H1 (cell line): ENCODE data around the gene HES5. TPM values are rescaled to one million over a fixed set of nuclear protein-coding genes. Genes with fewer than 3 reads are reported as not detected.

Experiments used
- CHD2 ChIP-seq: IDR thresholded peaks from 2 replicates; pipeline ENCODE4 v1.6.1; 2012; ENCODE audit warnings: low read length, improper control_type of control experiment
- HDAC2 ChIP-seq, 2 experiments: fragments of 300-600 bp in 1 of 2; sonication (generic) in 1 of 2; IDR thresholded peaks; 2 replicates each; pipeline ENCODE4 v1.6.1; 2011 to 2012; ENCODE audit warnings: low read depth in 2 of 2, low read length in 2 of 2, mild to moderate bottlenecking in 2 of 2, moderate library complexity in 2 of 2, borderline replicate concordance in 1 of 2, inconsistent platforms in 1 of 2
- SIN3A ChIP-seq, 2 experiments: IDR thresholded peaks in 1 of 2; conservative IDR thresholded peaks in 1 of 2; 2 replicates each; pipeline ENCODE4 v1.6.1; 2011 to 2012; ENCODE audit warnings: low read length in 2 of 2, improper control_type of control experiment in 1 of 2, low read depth in 1 of 2, mild to moderate bottlenecking in 1 of 2
- polyA plus RNA-seq, 7 experiments: library from polyadenylated mRNA; depleted of rRNA in 3 of 7; stranded (reverse) in 5 of 7; unstranded in 2 of 7; fragments of >200 nt in 5 of 7; fragments of 200-250 nt in 2 of 7; gene quantifications; 1 replicate in 5 of 7; 2 replicates in 1 of 7; 4 replicates in 1 of 7; pipeline versions ENCODE4 v1.2.1 to v1.2.3, GENCODE V29; 2011 to 2013; ENCODE audit warnings: missing spikeins in 2 of 7, mixed read lengths in 2 of 7
- total RNA-seq: library from RNA; stranded (reverse); fragmentation: NEBNext Ultra II Directional; extraction: Animal tissue kit (Norgen Biotek cat#: 25700); gene quantifications from 2 replicates; pipeline ENCODE4 v1.2.1, GENCODE V29; 2021
- TF ChIP-seq, protein P1 (sequence below): fragments of 300-600 bp; sonication (generic); IDR thresholded peaks from 2 replicates; pipeline ENCODE4 v1.7.1; 2012; ENCODE audit warnings: low read length, moderate library complexity, mild to moderate bottlenecking, inconsistent platforms; ENCODE audit not compliant: insufficient replicate concordance
- TF ChIP-seq, protein P2 (sequence below), 3 experiments: IDR thresholded peaks; 1 replicate in 2 of 3; 2 replicates in 1 of 3; pipeline versions ENCODE4 v1.5.1 to v1.6.1; 2011; ENCODE audit warnings: low read length in 3 of 3, mild to moderate bottlenecking in 3 of 3, inconsistent platforms in 2 of 3, low read depth in 1 of 3, moderate library complexity in 1 of 3; ENCODE audit not compliant: insufficient read depth in 1 of 3; ENCODE audit errors: control extremely low read depth in 1 of 3

Gene HES5
- total and polyA plus RNA-seq, 2 of the 8 experiments (the other 6 are each of a cell fraction or from before 2014, with no cell fraction given), result 0.22 TPM; not detected in 1

DNA sequence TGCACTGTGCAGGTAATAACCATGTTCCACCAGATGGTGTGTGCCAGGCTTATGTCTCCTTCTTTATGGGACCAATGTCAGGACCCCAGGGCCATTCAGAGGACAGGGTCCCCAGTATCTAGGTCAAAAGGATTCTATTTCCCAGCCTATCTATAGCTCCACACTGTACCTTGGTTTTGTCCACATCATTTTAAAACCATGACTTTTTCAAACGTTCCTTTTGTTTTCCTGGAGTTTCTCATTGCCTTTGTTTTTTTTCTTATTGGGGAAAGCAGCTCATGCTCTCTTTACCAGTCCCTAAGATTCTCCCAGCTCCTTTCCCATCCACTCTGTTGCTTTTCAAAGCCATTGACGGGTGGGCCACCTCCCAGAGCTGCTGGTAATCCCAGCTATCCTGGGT, 41.4 kb downstream of the HES5 start (continued):
- TF ChIP-seq, protein P1, sequence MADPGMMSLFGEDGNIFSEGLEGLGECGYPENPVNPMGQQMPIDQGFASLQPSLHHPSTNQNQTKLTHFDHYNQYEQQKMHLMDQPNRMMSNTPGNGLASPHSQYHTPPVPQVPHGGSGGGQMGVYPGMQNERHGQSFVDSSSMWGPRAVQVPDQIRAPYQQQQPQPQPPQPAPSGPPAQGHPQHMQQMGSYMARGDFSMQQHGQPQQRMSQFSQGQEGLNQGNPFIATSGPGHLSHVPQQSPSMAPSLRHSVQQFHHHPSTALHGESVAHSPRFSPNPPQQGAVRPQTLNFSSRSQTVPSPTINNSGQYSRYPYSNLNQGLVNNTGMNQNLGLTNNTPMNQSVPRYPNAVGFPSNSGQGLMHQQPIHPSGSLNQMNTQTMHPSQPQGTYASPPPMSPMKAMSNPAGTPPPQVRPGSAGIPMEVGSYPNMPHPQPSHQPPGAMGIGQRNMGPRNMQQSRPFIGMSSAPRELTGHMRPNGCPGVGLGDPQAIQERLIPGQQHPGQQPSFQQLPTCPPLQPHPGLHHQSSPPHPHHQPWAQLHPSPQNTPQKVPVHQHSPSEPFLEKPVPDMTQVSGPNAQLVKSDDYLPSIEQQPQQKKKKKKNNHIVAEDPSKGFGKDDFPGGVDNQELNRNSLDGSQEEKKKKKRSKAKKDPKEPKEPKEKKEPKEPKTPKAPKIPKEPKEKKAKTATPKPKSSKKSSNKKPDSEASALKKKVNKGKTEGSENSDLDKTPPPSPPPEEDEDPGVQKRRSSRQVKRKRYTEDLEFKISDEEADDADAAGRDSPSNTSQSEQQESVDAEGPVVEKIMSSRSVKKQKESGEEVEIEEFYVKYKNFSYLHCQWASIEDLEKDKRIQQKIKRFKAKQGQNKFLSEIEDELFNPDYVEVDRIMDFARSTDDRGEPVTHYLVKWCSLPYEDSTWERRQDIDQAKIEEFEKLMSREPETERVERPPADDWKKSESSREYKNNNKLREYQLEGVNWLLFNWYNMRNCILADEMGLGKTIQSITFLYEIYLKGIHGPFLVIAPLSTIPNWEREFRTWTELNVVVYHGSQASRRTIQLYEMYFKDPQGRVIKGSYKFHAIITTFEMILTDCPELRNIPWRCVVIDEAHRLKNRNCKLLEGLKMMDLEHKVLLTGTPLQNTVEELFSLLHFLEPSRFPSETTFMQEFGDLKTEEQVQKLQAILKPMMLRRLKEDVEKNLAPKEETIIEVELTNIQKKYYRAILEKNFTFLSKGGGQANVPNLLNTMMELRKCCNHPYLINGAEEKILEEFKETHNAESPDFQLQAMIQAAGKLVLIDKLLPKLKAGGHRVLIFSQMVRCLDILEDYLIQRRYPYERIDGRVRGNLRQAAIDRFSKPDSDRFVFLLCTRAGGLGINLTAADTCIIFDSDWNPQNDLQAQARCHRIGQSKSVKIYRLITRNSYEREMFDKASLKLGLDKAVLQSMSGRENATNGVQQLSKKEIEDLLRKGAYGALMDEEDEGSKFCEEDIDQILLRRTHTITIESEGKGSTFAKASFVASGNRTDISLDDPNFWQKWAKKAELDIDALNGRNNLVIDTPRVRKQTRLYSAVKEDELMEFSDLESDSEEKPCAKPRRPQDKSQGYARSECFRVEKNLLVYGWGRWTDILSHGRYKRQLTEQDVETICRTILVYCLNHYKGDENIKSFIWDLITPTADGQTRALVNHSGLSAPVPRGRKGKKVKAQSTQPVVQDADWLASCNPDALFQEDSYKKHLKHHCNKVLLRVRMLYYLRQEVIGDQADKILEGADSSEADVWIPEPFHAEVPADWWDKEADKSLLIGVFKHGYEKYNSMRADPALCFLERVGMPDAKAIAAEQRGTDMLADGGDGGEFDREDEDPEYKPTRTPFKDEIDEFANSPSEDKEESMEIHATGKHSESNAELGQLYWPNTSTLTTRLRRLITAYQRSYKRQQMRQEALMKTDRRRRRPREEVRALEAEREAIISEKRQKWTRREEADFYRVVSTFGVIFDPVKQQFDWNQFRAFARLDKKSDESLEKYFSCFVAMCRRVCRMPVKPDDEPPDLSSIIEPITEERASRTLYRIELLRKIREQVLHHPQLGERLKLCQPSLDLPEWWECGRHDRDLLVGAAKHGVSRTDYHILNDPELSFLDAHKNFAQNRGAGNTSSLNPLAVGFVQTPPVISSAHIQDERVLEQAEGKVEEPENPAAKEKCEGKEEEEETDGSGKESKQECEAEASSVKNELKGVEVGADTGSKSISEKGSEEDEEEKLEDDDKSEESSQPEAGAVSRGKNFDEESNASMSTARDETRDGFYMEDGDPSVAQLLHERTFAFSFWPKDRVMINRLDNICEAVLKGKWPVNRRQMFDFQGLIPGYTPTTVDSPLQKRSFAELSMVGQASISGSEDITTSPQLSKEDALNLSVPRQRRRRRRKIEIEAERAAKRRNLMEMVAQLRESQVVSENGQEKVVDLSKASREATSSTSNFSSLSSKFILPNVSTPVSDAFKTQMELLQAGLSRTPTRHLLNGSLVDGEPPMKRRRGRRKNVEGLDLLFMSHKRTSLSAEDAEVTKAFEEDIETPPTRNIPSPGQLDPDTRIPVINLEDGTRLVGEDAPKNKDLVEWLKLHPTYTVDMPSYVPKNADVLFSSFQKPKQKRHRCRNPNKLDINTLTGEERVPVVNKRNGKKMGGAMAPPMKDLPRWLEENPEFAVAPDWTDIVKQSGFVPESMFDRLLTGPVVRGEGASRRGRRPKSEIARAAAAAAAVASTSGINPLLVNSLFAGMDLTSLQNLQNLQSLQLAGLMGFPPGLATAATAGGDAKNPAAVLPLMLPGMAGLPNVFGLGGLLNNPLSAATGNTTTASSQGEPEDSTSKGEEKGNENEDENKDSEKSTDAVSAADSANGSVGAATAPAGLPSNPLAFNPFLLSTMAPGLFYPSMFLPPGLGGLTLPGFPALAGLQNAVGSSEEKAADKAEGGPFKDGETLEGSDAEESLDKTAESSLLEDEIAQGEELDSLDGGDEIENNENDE, result no peak
- TF ChIP-seq HDAC2 (IDR thresholded peaks at IDR 0.05; ENCODE audit: borderline replicate concordance in 1 of 2, low read depth in 2 of 2, low read length in 2 of 2), result no peak
- TF ChIP-seq, protein P2, sequence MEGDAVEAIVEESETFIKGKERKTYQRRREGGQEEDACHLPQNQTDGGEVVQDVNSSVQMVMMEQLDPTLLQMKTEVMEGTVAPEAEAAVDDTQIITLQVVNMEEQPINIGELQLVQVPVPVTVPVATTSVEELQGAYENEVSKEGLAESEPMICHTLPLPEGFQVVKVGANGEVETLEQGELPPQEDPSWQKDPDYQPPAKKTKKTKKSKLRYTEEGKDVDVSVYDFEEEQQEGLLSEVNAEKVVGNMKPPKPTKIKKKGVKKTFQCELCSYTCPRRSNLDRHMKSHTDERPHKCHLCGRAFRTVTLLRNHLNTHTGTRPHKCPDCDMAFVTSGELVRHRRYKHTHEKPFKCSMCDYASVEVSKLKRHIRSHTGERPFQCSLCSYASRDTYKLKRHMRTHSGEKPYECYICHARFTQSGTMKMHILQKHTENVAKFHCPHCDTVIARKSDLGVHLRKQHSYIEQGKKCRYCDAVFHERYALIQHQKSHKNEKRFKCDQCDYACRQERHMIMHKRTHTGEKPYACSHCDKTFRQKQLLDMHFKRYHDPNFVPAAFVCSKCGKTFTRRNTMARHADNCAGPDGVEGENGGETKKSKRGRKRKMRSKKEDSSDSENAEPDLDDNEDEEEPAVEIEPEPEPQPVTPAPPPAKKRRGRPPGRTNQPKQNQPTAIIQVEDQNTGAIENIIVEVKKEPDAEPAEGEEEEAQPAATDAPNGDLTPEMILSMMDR (IDR thresholded peaks at IDR 0.05; ENCODE audit: control extremely low read depth in 1 of 3, insufficient read depth in 1 of 3, low read depth in 1 of 3, low read length in 3 of 3), result no peak
- no peak for TF ChIP-seq SIN3A (conservative IDR thresholded peaks at IDR 0.05 in 1 of 2, IDR thresholded peaks at IDR 0.05 in 1 of 2; ENCODE audit: low read depth in 1 of 2, low read length in 2 of 2)
- TF ChIP-seq CHD2, result no peak
